ENCODE results near the gene ARHGEF7.

ARHGEF7 gene

DNA sequence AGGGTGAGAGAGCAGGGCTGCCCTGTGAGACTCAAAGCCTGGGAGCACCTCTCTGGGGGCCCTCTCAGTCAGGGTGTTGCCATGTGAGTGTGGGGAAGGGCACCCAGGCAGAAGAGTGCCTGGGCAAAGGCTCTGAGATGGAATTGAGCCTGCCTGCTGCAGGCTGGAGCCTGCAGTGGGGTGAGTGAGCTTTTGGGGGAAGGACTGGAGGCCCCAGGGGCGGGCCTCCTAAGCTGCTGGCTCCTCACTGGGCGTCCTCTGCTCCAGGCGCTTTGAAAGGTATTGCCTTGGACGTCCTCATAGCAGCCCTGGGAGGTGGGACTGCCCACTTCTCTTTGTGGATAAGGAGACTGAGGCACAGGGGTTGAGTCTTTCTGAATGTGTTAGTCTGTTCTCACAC lies 60.3 kb downstream of the ARHGEF7 start:
- DNase-seq (ENCODE audit: low read depth in 2 of 2): no peak
- TF ChIP-seq, protein P1, sequence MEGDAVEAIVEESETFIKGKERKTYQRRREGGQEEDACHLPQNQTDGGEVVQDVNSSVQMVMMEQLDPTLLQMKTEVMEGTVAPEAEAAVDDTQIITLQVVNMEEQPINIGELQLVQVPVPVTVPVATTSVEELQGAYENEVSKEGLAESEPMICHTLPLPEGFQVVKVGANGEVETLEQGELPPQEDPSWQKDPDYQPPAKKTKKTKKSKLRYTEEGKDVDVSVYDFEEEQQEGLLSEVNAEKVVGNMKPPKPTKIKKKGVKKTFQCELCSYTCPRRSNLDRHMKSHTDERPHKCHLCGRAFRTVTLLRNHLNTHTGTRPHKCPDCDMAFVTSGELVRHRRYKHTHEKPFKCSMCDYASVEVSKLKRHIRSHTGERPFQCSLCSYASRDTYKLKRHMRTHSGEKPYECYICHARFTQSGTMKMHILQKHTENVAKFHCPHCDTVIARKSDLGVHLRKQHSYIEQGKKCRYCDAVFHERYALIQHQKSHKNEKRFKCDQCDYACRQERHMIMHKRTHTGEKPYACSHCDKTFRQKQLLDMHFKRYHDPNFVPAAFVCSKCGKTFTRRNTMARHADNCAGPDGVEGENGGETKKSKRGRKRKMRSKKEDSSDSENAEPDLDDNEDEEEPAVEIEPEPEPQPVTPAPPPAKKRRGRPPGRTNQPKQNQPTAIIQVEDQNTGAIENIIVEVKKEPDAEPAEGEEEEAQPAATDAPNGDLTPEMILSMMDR (IDR thresholded peaks at IDR 0.05; ENCODE audit: low read depth, low read length): no peak
- H3K4me3 ChIP-seq (replicated peaks in 1 of 2; ENCODE audit: low read depth in 2 of 2, low read length in 2 of 2): no peak overlapping the region

DNA sequence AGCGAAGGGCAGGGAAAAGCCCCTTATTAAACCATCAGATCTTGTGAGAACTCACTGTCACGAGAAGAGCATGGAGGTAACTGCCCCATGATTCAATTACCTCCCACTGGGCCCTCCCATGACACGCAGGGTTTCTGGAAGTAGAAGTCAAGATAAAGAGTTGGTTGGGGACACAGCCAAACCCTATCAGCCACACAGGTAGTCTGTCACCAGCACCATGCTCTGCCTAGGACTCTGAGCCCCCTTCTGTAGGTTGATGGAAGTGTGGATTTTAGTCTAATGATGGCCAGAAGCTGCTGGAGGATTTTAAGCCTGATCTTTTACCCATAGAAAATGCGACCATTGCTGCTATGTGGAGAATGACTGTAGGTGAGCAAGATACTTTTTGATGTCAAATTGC lies 60.8 kb downstream of the ARHGEF7 start:
- no peak for DNase-seq (ENCODE audit: low read depth in 2 of 2)
- TF ChIP-seq, protein P1 (IDR thresholded peaks at IDR 0.05; ENCODE audit: low read depth, low read length): no peak

DNA sequence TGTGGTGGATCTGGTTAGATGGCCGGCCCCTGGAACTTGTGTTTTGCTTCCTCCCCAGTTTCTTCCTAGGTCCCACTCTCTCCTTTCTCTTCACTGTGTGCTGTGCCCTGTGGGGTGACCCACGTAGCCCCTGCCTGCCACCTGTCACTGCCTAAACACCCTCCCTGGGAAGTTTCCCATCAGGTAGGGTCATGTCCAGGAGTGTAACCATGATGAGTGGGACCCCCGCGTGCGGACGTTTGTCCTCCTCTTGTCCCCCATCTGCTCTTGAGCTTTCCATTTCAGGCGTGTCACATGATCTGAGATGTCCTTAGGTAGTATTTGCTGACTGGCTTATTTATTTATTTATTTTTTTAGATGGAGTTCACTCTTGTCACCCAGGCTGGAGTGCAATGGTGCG lies 61.3 kb downstream of the ARHGEF7 start:
- no peak overlapping the region for H3K4me3 ChIP-seq (replicated peaks in 1 of 2; ENCODE audit: low read depth in 2 of 2, low read length in 2 of 2)

More for the DNA sequence above, 60.8 kb downstream of the ARHGEF7 start:
- H3K4me3 ChIP-seq (replicated peaks in 1 of 2; ENCODE audit: low read depth in 2 of 2, low read length in 2 of 2): no peak overlapping the region

DNA sequence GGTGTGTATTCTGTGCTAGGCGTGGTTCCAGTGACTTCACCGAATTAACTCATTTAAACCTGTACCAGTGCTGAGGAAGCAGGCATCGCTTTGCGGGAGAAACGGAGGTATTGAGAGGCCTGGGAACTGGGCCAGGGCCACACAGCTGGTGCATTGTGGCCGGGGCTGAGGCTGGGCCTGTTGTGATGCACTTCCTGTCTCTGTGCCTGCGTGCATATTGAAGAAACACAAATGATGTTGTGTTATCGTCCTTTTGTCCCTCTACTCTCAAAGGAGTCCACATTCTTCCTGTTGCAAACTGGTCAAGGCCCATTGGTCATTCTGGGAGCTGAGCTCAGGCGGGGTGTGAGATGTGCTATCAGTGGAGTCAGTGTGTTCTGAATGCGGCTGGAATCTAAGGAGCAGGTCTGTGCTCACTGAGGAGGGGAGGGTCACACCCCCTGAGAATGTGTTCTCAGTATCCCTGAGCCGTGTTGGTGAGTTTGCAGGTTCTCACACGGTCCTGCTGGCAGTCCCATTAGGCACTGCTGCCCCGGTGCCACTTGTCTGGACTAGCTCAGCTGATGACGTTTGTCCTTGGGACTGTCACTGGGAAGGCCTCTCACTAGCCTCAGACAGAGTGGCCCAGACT lies 62.1 kb downstream of the ARHGEF7 start:
- no peak overlapping the region for H3K4me3 ChIP-seq (replicated peaks in 1 of 2; ENCODE audit: low read depth in 2 of 2, low read length in 2 of 2)
- peak; percentile 77 to 91 for DNase-seq (ENCODE audit: low read depth in 2 of 2)

More for the DNA sequence above, 61.3 kb downstream of the ARHGEF7 start:
- TF ChIP-seq, protein P1 (IDR thresholded peaks at IDR 0.05; ENCODE audit: low read depth, low read length): no peak
- DNase-seq (ENCODE audit: low read depth in 2 of 2): no peak

DNA sequence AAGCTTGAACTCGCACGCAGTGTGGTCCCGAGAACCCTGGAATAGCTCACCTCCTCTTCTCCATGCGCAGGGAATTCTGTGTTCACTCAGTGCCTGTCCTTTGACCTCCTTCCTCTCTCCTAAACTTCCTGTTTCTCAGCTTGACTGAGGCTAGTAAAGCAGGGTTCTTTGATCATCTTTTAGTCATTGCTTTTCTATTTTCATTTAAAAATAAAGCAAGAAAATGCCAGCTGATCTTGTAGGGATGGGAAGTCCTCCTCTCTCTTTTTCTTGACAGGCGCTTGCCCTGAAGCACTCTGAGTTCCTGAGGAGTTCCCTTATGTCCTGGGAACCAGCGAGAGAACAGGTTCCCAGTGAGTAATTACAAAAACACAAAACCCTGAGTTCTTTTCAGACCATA lies 62.8 kb downstream of the ARHGEF7 start:
- peak; percentile 37 to 93 for DNase-seq (ENCODE audit: low read depth in 2 of 2)
- TF ChIP-seq, protein P1 (IDR thresholded peaks at IDR 0.05; ENCODE audit: low read depth, low read length): no peak
- no peak overlapping the region for H3K4me3 ChIP-seq (replicated peaks in 1 of 2; ENCODE audit: low read depth in 2 of 2, low read length in 2 of 2)

More for the DNA sequence above, 62.1 kb downstream of the ARHGEF7 start:
- TF ChIP-seq, protein P1 (IDR thresholded peaks at IDR 0.05; ENCODE audit: low read depth, low read length): no peak

DNA sequence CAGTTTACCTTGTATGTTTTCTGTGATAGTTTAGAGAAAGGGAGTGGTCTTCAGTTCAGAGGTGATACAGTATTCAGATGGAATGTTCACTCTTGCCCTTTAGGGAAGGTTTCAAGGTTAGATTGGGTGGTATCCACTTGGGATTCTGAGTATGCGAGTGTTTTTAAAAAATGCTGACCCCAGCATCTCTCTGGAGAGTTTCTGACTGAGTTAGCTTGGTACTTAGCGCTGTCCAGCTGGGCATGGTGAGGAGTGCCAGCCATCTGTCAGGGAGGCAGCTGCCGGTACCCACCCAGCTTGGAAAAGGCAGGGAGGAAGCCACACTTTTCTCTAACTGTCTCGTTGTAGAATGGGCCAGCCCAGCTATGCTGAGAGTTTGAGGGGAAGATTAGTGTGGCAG lies 63.3 kb downstream of the ARHGEF7 start:
- H3K4me3 ChIP-seq (replicated peaks in 1 of 2; ENCODE audit: low read depth in 2 of 2, low read length in 2 of 2): no peak overlapping the region
- DNase-seq (ENCODE audit: low read depth in 2 of 2): peak in 1 of 2 donors; percentile 63
- TF ChIP-seq, protein P1 (IDR thresholded peaks at IDR 0.05; ENCODE audit: low read depth, low read length): no peak
